IMR-90 (cell line): ENCODE measurements around the gene NACC2. TPM values are rescaled to one million over a fixed set of nuclear protein-coding genes. Genes with fewer than 3 reads are reported as not detected.

Experiments used
- ATAC-seq: fragments of 200-7000 bp; cut with Tn5 transposase; 2 replicates; pipeline ENCODE4 v1.9.1; 2020; ENCODE audit warnings: low read depth, mild to moderate bottlenecking, moderate library complexity
- BruUV-seq: library from RNA; stranded (reverse); fragments of 400-500 nt; replicated peaks from 2 replicates; lab custom pipeline; 2021; lab: Mats Ljungman, UMichigan
- CTCF ChIA-PET: fragments of 300-600 bp; formaldehyde crosslinking; extraction: SDS; loops from one replicate; lab custom pipeline; 2021; ENCODE audit warnings: antibody characterized with exemption; lab: Yijun Ruan, JAX
- POLR2A ChIA-PET: fragments of 300-600 bp; sonication (Branson Sonifier 250); formaldehyde crosslinking; loops from one replicate; lab custom pipeline; 2022; ENCODE audit warnings: antibody characterized with exemption; ENCODE audit not compliant: unreplicated experiment; lab: Charles Lee
- DNase-seq: peaks from one replicate; pipeline ENCODE4 v3.0.0; 2013
- H2AFZ ChIP-seq: replicated peaks from 2 replicates; pipeline ENCODE3; 2013; ENCODE audit warnings: low read length, mild to moderate bottlenecking; ENCODE audit not compliant: poor library complexity
- H2AK5ac ChIP-seq: 2 replicates; pipeline ENCODE4 v1.6.1; 2013; ENCODE audit warnings: low read depth, low read length, inconsistent platforms
- H2AK9ac ChIP-seq: replicated peaks from 2 replicates; pipeline ENCODE3; 2013; ENCODE audit warnings: mild to moderate bottlenecking, low read depth, low read length, moderate library complexity; ENCODE audit not compliant: poor library complexity
- H2BK120ac ChIP-seq: 2 replicates; pipeline ENCODE4 v1.6.1; 2013; ENCODE audit warnings: low read depth, low read length, inconsistent platforms
- H2BK15ac ChIP-seq: 3 replicates; pipeline ENCODE4 v1.6.1; 2013; ENCODE audit warnings: low read depth, low read length, inconsistent platforms
- H2BK20ac ChIP-seq: 2 replicates; pipeline ENCODE4 v1.6.1; 2013; ENCODE audit warnings: low read depth, mild to moderate bottlenecking, inconsistent platforms, low read length, moderate library complexity
- H2BK5ac ChIP-seq: 2 replicates; pipeline ENCODE4 v1.6.1; 2013; ENCODE audit warnings: mild to moderate bottlenecking, low read depth, low read length, inconsistent platforms; ENCODE audit not compliant: poor library complexity, severe bottlenecking
- H3K14ac ChIP-seq: replicated peaks from 2 replicates; pipeline ENCODE4 v1.6.1; 2013; ENCODE audit warnings: low read depth, low read length, inconsistent platforms
- H3K18ac ChIP-seq: 2 replicates; pipeline ENCODE4 v1.6.1; 2013; ENCODE audit warnings: low read depth, low read length, control low read depth
- H3K23ac ChIP-seq: 2 replicates; pipeline ENCODE4 v1.6.1; 2013; ENCODE audit warnings: low read depth, low read length, inconsistent platforms
- H3K27ac ChIP-seq: 2 replicates; pipeline ENCODE4 v1.5.1; 2013; ENCODE audit warnings: mild to moderate bottlenecking, control low read depth, low read length; ENCODE audit not compliant: insufficient read depth
- H3K27me3 ChIP-seq: 2 replicates; pipeline ENCODE4 v1.6.1; 2013; ENCODE audit warnings: low read length; ENCODE audit not compliant: control insufficient read depth, insufficient read depth
- H3K36me3 ChIP-seq: 2 replicates; pipeline ENCODE4 v1.6.1; 2013; ENCODE audit warnings: low read length, mixed read lengths; ENCODE audit not compliant: control insufficient read depth, insufficient read depth
- H3K4ac ChIP-seq: 2 replicates; pipeline ENCODE4 v1.6.1; 2013; ENCODE audit warnings: low read depth, low read length, inconsistent platforms
- H3K4me1 ChIP-seq: 2 replicates; pipeline ENCODE4 v1.6.1; 2013; ENCODE audit warnings: low read length, mixed read lengths; ENCODE audit not compliant: control insufficient read depth, insufficient read depth
- H3K4me2 ChIP-seq: 2 replicates; pipeline ENCODE4 v1.6.1; 2013; ENCODE audit warnings: low read depth, mild to moderate bottlenecking, control low read depth, low read length, moderate library complexity
- H3K4me3 ChIP-seq: 2 replicates; pipeline ENCODE4 v1.5.1; 2013; ENCODE audit warnings: low read depth, mild to moderate bottlenecking, control low read depth, low read length, moderate library complexity; ENCODE audit not compliant: insufficient read depth
- H3K56ac ChIP-seq: 2 replicates; pipeline ENCODE4 v1.6.1; 2013; ENCODE audit warnings: low read length, inconsistent platforms; ENCODE audit not compliant: insufficient read depth; ENCODE audit errors: extremely low read depth
- H3K79me1 ChIP-seq, 2 experiments: 2 replicates each; pipeline ENCODE4 v1.6.1; 2013; ENCODE audit warnings: low read length in 2 of 2, inconsistent platforms in 1 of 2, low read depth in 1 of 2
- H3K9ac ChIP-seq: 2 replicates; pipeline ENCODE4 v1.6.1; 2013; ENCODE audit warnings: low read depth, low read length, control low read depth
- H3K9me1 ChIP-seq: 2 replicates; pipeline ENCODE4 v1.6.1; 2013; ENCODE audit warnings: low read length, inconsistent platforms; ENCODE audit not compliant: insufficient read depth
- H3K9me3 ChIP-seq: 2 replicates; pipeline ENCODE4 v1.6.1; 2013; ENCODE audit warnings: low read length; ENCODE audit not compliant: control insufficient read depth, insufficient read depth
- H4K20me1 ChIP-seq: 2 replicates; pipeline ENCODE4 v1.6.1; 2013; ENCODE audit warnings: low read length, inconsistent platforms; ENCODE audit not compliant: insufficient read depth
- H4K5ac ChIP-seq: 2 replicates; pipeline ENCODE4 v1.6.1; 2013; ENCODE audit warnings: mild to moderate bottlenecking, low read depth, low read length, control low read depth
- H4K8ac ChIP-seq, 2 experiments: 2 replicates each; pipeline ENCODE4 v1.6.1; 2013; ENCODE audit warnings: low read depth in 2 of 2, low read length in 2 of 2, control low read depth in 1 of 2, inconsistent platforms in 1 of 2
- H4K91ac ChIP-seq: 2 replicates; pipeline ENCODE4 v1.6.1; 2013; ENCODE audit warnings: low read depth, low read length, inconsistent platforms; ENCODE audit not compliant: insufficient read depth
- ELK1 ChIP-seq: fragments of 150-350 bp; IDR thresholded peaks from 2 replicates; pipeline ENCODE4 v1.6.1; 2016; ENCODE audit warnings: low read depth, mild to moderate bottlenecking, low read length, moderate library complexity, borderline replicate concordance
- FOS ChIP-seq: fragments of 150-350 bp; IDR thresholded peaks from 2 replicates; pipeline ENCODE4 v1.6.1; 2016; ENCODE audit warnings: low read depth, low read length
- MAZ ChIP-seq: IDR thresholded peaks from 2 replicates; pipeline ENCODE4 v1.6.1; 2012; ENCODE audit warnings: low read depth, mild to moderate bottlenecking, low read length, improper control_type of control experiment, moderate library complexity, borderline replicate concordance
- MXI1 ChIP-seq: IDR thresholded peaks from 2 replicates; pipeline ENCODE4 v1.6.1; 2012; ENCODE audit warnings: low read depth, mild to moderate bottlenecking, low read length, moderate library complexity, borderline replicate concordance
- POLR2A ChIP-seq: IDR thresholded peaks from 2 replicates; pipeline ENCODE4 v1.6.1; 2012; ENCODE audit warnings: mild to moderate bottlenecking, low read depth, low read length
- SMC3 ChIP-seq: fragments of 150-350 bp; IDR thresholded peaks from 2 replicates; pipeline ENCODE4 v1.6.1; 2016; ENCODE audit warnings: low read depth, mild to moderate bottlenecking, antibody characterized with exemption, low read length, moderate library complexity
- WGBS, 2 experiments: methylation state at CpG; one replicate each; pipeline versions ENCODE4 v1.1.5 to v1.1.7; 2013; ENCODE audit warnings: missing lambda C conversion rate in 2 of 2; ENCODE audit not compliant: insufficient read length in 1 of 2; ENCODE audit errors: extremely low coverage in 2 of 2; 5-methylcytosine and 5-hydroxymethylcytosine counted together
- dilution Hi-C: fragments of 300-500 bp; cut with HindIII; formaldehyde crosslinking; loops from one replicate; pipeline ENCODE4 v1.14.3; 2018; ENCODE audit warnings: low sequenced_read_pairs; ENCODE audit not compliant: unreplicated experiment
- in situ Hi-C: fragments of 300-500 bp; cut with MboI; formaldehyde crosslinking; loops from 3 replicates; pipeline ENCODE4 v1.14.3; 2019; ENCODE audit warnings: low sequenced_read_pairs, inconsistent platforms, mixed read lengths
- intact Hi-C: fragments of 100-400 bp; cut with micrococcal nuclease; formaldehyde crosslinking; loops from 2 replicates; pipeline ENCODE4 v1.10.0; 2022
- polyA plus RNA-seq, 3 experiments: library from polyadenylated mRNA; depleted of rRNA; stranded (reverse); fragments of >200 nt; gene quantifications; 2 replicates each; pipeline ENCODE4 v1.2.3, GENCODE V29; 2012; ENCODE audit warnings: low replicate concordance in 1 of 3
- total RNA-seq: library from RNA; depleted of rRNA; stranded (reverse); fragments of >200 nt; gene quantifications from 2 replicates; pipeline ENCODE4 v1.2.3, GENCODE V29; 2012

The NACC2 gene
- total and polyA plus RNA-seq, 2 of the 4 experiments (the other 2 are of a cell fraction): 7.9 to 19.0 TPM

- Histone ChIP-seq H3K4me3 (no peak overlapping the region), H3K9me1 (0 out of 2 replicates have a peak, but pooled peaks cover 3% of the 10 kb centered on the region), H4K91ac (no peak overlapping the region), H3K14ac (no peak overlapping the region), H4K20me1 (peaks cover 11% of the 10 kb centered on the region), H3K4ac (no peak overlapping the region), H2BK5ac (no peak overlapping the region), H3K4me1 (peaks cover 2% of the 10 kb centered on the region; the same call in 1 of the 2 replicates), H3K79me1 (0 out of 4 replicates have a peak, but pooled peaks cover 0 to 3% of the 10 kb centered on the region in 2 experiments), H2AK5ac (no peak overlapping the region), H3K4me2 (no peak overlapping the region; the same call in 1 of the 2 replicates), H2AFZ (no peak overlapping the region), H3K9ac (no peak overlapping the region), H3K27ac (no peak overlapping the region), H4K8ac (no peak overlapping the region), H3K56ac (no peak overlapping the region), H3K23ac (no peak overlapping the region), H2BK120ac (no peak overlapping the region), H2AK9ac (no peak overlapping the region), H2BK20ac (no peak overlapping the region), H2BK15ac (no peak overlapping the region), H3K9me3 (no peaks in the 10 kb centered on the region), H3K36me3 (no peaks in the 10 kb centered on the region), H3K27me3 (peaks cover 9% of the 10 kb centered on the region; the same call in 1 of the 2 replicates), H4K5ac (no peak overlapping the region), H3K18ac (no peak overlapping the region)
- ATAC-seq (no peak), DNase-seq (peak; percentile 19)
- WGBS, 2 experiments: 37% methylated on average over 13 of the region's 18 CpGs; no CpG with 5 or more reads in 1 of the 2 experiments
- intact Hi-C loops (no loop called here), dilution Hi-C loops (no loop called here), in situ Hi-C loops (no loop called here)
- BruUV-seq: no TSS peak
- ChIA-PET CTCF (no interaction called here), POLR2A (no interaction called here)
- no peak for TF ChIP-seq MAZ
- no peak for TF ChIP-seq SMC3
- no peak for TF ChIP-seq FOS
- no peak for TF ChIP-seq MXI1
- TF ChIP-seq ELK1: no peak
- TF ChIP-seq POLR2A: no peak
Measured at GRCh38 chr9:135971111-135971766, 123.8 kb downstream of the NACC2 start.
